PC-9 (cell line): ENCODE data around the gene LARGE1.

Experiments
- EZH2 ChIP-seq: fragments of 200-600 bp; sonication (generic); IDR thresholded peaks from 2 replicates; pipeline ENCODE4 v1.8.0; 2017; ENCODE audit warnings: antibody characterized with exemption, low read depth
- TF ChIP-seq, protein P1 (sequence below): fragments of 200-600 bp; sonication (generic); conservative IDR thresholded peaks from 2 replicates; pipeline ENCODE4 v1.6.1; 2017; ENCODE audit warnings: mixed run types, antibody characterized with exemption, mild to moderate bottlenecking, moderate library complexity

DNA sequence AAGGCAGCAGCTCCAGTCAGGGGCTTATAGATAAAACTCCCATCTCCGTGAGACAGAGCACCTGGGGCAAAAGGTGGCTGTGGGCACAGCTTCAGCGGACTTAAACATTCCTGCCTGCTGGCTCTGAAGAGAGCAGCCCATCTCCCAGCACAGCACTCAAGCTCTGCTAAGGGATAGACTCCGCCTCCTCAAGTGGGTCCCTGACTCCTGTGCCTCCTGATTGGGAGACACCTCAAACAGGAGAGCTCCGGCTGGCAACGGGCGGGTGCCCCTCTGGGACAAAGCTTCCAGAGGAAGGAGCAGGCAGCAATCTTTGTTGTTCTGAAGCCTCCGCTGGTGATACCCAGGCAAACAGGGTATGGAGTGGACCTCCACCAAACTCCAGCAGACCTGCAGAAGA is 279.4 kb downstream of the LARGE1 start:
- TF ChIP-seq, protein P1, sequence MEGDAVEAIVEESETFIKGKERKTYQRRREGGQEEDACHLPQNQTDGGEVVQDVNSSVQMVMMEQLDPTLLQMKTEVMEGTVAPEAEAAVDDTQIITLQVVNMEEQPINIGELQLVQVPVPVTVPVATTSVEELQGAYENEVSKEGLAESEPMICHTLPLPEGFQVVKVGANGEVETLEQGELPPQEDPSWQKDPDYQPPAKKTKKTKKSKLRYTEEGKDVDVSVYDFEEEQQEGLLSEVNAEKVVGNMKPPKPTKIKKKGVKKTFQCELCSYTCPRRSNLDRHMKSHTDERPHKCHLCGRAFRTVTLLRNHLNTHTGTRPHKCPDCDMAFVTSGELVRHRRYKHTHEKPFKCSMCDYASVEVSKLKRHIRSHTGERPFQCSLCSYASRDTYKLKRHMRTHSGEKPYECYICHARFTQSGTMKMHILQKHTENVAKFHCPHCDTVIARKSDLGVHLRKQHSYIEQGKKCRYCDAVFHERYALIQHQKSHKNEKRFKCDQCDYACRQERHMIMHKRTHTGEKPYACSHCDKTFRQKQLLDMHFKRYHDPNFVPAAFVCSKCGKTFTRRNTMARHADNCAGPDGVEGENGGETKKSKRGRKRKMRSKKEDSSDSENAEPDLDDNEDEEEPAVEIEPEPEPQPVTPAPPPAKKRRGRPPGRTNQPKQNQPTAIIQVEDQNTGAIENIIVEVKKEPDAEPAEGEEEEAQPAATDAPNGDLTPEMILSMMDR = no peak
- TF ChIP-seq EZH2 = no peak
